ENCODE measurements around the gene CENPT.
"Not testable (repeated sequence)": the region's sequence is repeated elsewhere in the genome, so short reads cannot be mapped to it uniquely, and the experiment has no call there.

CENPT gene

GRCh38 chr16:67873435-67874370 is 26.2 kb upstream of the CENPT start:
- no peak for DNase-seq

- peak; percentile 96 for DNase-seq
Measured at GRCh38 chr16:67872631-67873434, 25.3 kb upstream of the CENPT start, which contains the start of gene EDC4. EDC4 (plus strand) TSS chr16:67873052; CDS start chr16:67873262, 210 bp downstream.

DNA sequence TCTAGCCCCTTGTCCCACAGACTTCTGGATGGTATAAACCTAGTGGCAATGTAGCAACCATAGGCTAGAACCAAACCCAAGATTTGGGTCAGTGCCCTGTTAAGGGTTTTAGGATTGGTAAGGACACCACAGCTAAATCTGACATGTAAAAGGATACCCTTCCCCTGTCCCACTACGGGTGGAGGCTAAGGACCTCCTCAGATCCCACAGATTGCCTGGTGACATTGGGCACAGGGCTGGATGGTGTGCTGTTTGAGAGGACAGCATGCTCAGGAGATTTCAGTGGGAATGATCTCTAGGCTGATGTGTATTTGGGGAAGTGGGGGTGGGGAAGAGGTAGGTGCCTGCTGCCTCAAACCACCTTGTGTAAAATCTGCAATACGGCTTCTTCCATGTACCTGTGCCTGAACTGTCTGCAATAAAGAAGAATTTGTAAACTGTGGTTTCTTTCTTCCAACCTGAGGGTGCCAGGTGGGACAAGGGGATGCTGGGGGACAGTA is 24.7 kb upstream of the CENPT start:
- DNase-seq: no peak

DNA sequence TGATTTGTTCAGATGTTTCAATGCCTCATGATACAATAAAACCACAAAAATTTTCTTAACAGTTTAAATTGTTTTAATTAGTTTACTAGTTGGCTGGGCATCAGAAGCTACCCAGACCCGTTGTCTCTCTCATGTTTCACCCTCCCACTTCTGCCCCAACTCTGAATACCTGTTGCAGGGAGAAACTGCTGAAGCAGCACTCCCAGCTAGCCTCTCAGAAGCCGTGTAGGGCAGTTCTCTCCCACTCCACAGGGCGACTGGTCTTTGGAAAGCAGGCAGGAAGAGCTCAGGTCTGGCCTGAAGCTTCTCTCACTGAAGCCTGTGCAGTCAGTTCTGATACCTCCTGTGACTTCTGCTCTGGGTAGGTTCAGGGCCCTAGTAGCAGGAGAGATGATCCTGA is 23.8 kb upstream of the CENPT start:
- no peak for DNase-seq

DNA sequence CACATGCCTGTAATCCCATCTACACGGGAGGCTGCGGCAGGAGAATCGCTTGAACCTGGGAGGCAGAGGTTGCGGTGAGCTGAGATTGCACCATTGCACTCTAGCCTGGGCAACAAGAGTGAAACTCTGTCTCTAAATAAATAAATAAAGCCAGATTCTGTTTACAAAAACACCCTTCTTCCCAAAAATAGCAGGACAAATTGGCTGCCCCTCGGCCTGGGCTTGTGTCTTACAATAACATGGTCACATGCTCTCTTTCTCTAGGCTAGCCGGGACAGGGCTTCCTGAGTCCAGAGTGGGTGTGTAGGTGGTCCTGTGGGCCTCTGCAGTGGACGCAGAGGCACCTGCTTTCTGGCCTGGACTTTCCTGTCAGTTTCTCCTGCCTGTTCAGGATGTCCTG is 22.2 kb upstream of the CENPT start:
- DNase-seq: no peak

- no peak for DNase-seq
Measured at GRCh38 chr16:67868290-67868689, 20.8 kb upstream of the CENPT start.

- DNase-seq: no peak
Measured at GRCh38 chr16:67865318-67865717, 17.8 kb upstream of the CENPT start.

- DNase-seq: no peak
Measured at GRCh38 chr16:67864594-67864993, 17.1 kb upstream of the CENPT start.

DNA sequence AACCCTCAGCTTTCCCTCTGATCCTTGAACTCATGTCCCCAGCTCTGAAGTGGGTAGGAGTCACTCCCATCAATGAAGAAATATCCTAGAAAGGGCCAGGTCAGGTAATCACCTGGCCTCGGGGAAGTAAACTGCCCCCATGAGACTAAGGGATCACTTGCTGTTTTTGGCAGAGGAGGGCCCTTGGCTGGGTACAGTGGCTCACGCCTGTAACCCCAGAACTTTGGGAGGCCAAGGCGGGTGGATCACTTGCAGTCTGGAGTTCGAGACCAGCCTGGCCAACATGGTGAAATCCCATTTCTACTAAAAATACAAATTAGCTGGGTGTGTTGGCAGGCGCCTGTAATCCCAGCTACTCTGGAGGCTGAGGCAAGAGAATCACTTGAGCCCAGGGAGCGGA is 16.6 kb upstream of the CENPT start:
- not testable (repeated sequence) for DNase-seq

- DNase-seq: no peak
Measured at GRCh38 chr16:67862623-67863583, 15.4 kb upstream of the CENPT start.

- no peak for DNase-seq
Measured at GRCh38 chr16:67861877-67862276, 14.4 kb upstream of the CENPT start.

GRCh38 chr16:67860589-67861398 is 13.3 kb upstream of the CENPT start:
- DNase-seq: no peak

- DNase-seq: no peak
Measured at GRCh38 chr16:67858500-67858899, 11.0 kb upstream of the CENPT start.

- peak; percentile 46 for DNase-seq
Measured at GRCh38 chr16:67857547-67858233, 10.2 kb upstream of the CENPT start.

DNA sequence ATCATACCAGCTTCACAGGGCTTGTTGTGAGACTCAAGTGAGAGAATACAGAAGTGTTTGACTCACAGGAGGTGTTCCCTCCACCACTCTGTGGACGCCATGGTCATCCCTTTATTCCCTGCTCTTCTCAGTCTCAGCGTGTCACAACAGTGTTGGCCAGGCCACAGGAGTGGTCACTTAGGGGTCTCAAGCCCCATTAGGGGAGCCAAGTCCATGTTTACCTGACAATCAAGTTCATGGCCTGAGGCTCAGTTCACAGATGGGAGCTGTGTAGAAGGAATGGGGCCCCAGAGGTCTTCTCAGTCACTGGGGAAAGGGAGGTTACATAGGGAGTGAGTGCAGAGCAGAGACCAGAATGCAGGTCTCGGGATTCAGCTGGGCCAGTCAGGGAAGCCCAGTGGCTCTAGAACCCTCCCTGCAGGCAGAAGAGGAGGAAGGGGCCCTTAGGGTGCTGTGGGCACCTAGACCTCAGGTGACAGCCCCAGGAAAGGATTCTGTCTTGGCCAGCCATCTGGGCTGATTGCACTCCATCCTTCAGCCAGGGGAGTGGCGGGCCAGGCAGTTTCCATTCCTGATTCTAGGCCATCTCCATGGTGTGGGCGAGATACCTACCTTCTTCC is 9.5 kb upstream of the CENPT start:
- DNase-seq: no peak

DNA sequence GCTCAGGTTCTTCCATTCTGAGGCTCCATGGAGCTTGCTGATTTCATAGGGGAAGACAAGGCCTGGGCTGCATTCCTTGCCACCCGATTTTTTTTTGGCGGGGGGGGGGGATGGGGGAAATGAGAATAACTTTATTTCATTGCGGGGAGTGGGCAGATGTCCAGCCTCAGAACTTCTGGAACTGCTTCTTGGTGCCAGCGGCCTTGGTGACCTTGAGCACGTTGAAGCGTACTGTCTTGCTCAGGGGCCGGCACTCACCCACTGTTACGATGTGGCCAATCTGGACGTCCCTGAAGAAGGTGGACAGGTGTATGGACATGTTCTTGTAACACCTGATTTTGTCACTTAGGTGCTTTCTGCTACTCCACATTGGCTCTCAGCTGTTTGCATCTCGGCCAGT is 8.3 kb upstream of the CENPT start:
- no peak for DNase-seq

DNA sequence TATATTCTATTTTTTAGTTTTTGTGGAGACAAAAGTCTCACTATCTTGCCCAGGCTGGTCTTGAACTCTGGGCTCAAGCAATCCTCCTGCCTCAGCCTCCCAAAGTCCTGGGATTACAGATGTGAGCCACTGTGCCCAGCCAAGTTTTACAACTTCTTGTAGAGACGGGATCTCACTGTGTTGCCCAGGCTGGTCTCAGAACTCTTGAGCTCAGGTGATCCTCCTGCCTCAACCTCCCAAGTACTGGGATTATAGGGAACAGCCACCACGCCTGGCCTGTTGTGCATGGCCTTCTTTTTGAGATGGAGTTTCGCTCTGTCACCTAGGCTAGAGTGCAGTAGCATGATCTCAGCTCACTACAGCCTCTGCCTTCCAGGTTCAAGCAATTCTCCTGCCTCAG is 6.2 kb upstream of the CENPT start:
- no peak for DNase-seq

GRCh38 chr16:67848118-67848517 is 625 bp upstream of the CENPT start:
- no peak for DNase-seq

DNA sequence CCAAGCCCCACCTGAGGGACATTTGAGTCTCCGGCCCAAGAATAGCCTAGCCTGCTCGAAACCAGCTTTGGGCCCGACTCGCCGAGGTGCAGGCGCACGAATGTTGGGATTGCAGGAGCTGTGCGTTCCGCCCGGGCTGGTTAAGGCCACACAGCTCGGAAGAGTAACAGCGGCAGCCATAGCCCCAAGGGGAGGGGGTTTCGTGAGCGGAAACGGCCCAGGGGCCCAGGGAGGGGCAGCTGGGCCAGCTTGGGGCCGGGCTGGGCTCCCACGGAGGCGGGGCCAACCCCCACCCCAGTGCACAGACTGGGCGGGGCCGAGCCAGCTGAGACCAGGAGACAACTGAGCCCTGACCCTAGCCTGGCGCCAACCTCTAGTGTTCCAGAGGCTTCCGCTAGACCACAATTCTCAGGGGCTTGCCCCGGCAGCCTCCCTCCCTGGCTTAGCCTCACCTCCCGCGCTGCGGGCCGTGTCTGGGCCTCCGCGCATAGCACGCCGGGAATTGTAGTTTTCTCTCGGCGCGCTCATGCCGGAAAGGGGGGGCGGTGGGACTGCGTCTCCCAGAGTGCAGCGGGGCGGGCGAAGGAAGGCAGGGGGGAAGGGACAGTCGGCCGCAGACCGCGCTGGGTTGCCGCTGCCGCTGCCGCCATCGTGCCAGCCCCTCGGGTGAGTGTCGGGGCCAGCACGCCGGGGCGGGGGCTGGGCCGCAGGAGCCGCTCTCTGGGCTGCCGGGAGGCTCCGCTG is 1.0 kb downstream of the CENPT start, which contains the start of gene NUTF2:
NUTF2 (plus strand) TSS at position 614 of the 744 bp plus-strand sequence. CDS start 18,198 bp downstream, outside the sequence.
- DNase-seq: peak; percentile 97

DNA sequence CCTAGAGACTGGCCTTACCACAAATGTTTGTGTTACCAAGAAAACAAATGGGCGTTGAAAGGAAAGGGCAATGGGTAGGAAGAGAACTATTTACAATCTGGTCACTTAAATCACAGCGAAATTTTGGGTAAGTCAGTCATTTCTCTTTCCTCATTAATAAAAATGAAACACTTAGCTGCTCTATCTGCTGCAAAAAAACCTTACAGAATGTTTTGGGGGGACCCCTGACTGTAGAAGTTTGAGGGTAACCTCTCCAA is 1.5 kb downstream of the CENPT start:
- DNase-seq: no peak

Data from stimulated activated CD8-positive, alpha-beta memory T cell treated with anti-CD3 and anti-CD28 coated beads, Interleukin-4, amount 100 ng/mL, for 48 hours (primary cell).